Esophagus muscularis mucosa (tissue), 4 donors: Measurements from ENCODE around the gene KCNIP3. TPM values are rescaled to one million over a fixed set of nuclear protein-coding genes. Genes with fewer than 3 reads are reported as not detected.

Experiments
- DNase-seq: peaks from one replicate; pipeline ENCODE4 v3.0.0-alpha.2; 2017; ENCODE audit errors: extremely low spot score
- H3K27ac ChIP-seq, 4 donors: fragments of 200-600 bp; sonication (generic); replicated peaks in 1 of 4; 1 replicate in 3 of 4; 2 replicates in 1 of 4; pipeline ENCODE4 v1.5.1; 2016 to 2019; ENCODE audit warnings: mild to moderate bottlenecking in 1 of 4
- H3K27me3 ChIP-seq, 4 donors: fragments of 200-600 bp; sonication (generic); one replicate each; pipeline versions ENCODE4 v1.5.1 to v1.6.0; 2016 to 2019
- H3K36me3 ChIP-seq, 4 donors: fragments of 200-600 bp; sonication (generic); one replicate each; pipeline ENCODE4 v1.5.1; 2016 to 2019
- H3K4me1 ChIP-seq, 4 donors: fragments of 200-600 bp; sonication (generic); one replicate each; pipeline ENCODE4 v1.5.1; 2016 to 2019
- H3K4me3 ChIP-seq, 4 donors: fragments of 200-600 bp; sonication (generic); 1 replicate in 2 of 4; 2 replicates in 2 of 4; pipeline ENCODE4 v1.5.1; 2016 to 2019; ENCODE audit warnings: mild to moderate bottlenecking in 4 of 4, moderate library complexity in 1 of 4
- H3K9me3 ChIP-seq, 4 donors: fragments of 200-600 bp; sonication (generic); 1 replicate in 3 of 4; 2 replicates in 1 of 4; pipeline ENCODE4 v1.5.1; 2016 to 2019
- EP300 ChIP-seq: sonication (generic); formaldehyde crosslinking; IDR thresholded peaks from one replicate; pipeline ENCODE4 v1.6.1; 2017; ENCODE audit warnings: antibody characterized with exemption
- POLR2A ChIP-seq: fragments of 450-650 bp; IDR thresholded peaks from one replicate; pipeline ENCODE4 v1.6.1; 2017; ENCODE audit warnings: antibody characterized with exemption, moderate library complexity, mild to moderate bottlenecking, low read depth
- POLR2AphosphoS5 ChIP-seq, 2 donors: sonication (generic); formaldehyde crosslinking; IDR thresholded peaks; one replicate each; pipeline ENCODE4 v1.6.1; 2017; ENCODE audit warnings: antibody characterized with exemption in 2 of 2
- WGBS: methylation state at CpG from one replicate; pipeline ENCODE4 v1.1.5; 2018; 5-methylcytosine and 5-hydroxymethylcytosine counted together
- intact Hi-C: fragments of 100-400 bp; cut with DNase I; formaldehyde crosslinking; loops from one replicate; pipeline ENCODE4 v1.15.1; 2023
- total RNA-seq, 4 donors: library from RNA; depleted of rRNA; stranded (reverse); fragments of >200 nt; gene quantifications; one replicate each; pipeline versions ENCODE4 v1.1.0 to v1.2.1, GENCODE V29; 2016
- TF ChIP-seq, protein P1 (sequence below), 3 experiments: fragments of 200-600 bp in 2 of 3; fragments of 450-650 bp in 1 of 3; sonication (generic) in 2 of 3; IDR thresholded peaks; one replicate each; pipeline ENCODE4 v1.5.1; 2017 to 2019; ENCODE audit warnings: antibody characterized with exemption in 3 of 3, mild to moderate bottlenecking in 2 of 3, moderate library complexity in 1 of 3

The KCNIP3 gene
- total RNA-seq, 4 donors from 2014 or later: 15.8 to 29.9 (median 23.0) TPM

DNA sequence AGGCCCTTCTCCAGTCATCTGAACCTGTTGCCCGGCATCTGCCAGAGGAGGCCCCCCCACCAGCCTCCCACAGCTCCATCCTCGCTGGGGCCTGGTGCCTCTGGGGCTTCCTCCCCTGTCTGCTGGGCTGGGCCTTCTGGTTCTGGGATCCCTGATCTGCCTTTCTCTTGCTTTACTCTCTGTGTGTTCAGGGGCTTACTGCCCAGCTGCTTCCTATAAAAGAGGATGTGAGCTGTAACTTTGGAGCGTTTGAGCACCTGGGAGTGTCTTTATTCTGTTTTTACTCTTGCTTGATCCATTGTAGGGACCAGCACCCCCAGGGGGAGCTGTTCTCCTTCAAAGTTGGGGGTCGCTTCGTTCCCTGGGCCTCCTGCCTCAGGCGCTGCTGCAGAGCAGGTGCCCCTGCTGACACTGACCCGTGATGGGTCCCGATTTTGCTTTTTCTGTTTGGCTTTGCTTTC is 82.3 kb downstream of the KCNIP3 start:
- no peak for DNase-seq
- intact Hi-C loops: no loop called here
- Histone ChIP-seq H3K36me3 (peaks cover 0 to 55% (median 10%) of the 10 kb centered on the region in 4 donors), H3K4me1 (peaks cover 0 to 3% (median 2%) of the 10 kb centered on the region in 4 donors), H3K4me3 (no peak overlapping the region), H3K27ac (no peak overlapping the region), H3K27me3 (no peaks in the 10 kb centered on the region), H3K9me3 (no peaks in the 10 kb centered on the region)
- TF ChIP-seq POLR2A: no peak
- TF ChIP-seq EP300: no peak
- TF ChIP-seq, protein P1, sequence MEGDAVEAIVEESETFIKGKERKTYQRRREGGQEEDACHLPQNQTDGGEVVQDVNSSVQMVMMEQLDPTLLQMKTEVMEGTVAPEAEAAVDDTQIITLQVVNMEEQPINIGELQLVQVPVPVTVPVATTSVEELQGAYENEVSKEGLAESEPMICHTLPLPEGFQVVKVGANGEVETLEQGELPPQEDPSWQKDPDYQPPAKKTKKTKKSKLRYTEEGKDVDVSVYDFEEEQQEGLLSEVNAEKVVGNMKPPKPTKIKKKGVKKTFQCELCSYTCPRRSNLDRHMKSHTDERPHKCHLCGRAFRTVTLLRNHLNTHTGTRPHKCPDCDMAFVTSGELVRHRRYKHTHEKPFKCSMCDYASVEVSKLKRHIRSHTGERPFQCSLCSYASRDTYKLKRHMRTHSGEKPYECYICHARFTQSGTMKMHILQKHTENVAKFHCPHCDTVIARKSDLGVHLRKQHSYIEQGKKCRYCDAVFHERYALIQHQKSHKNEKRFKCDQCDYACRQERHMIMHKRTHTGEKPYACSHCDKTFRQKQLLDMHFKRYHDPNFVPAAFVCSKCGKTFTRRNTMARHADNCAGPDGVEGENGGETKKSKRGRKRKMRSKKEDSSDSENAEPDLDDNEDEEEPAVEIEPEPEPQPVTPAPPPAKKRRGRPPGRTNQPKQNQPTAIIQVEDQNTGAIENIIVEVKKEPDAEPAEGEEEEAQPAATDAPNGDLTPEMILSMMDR (IDR thresholded peaks at IDR 0.05): no peak
- no peak for TF ChIP-seq POLR2AphosphoS5 (IDR thresholded peaks at IDR 0.05)
- WGBS: 29% methylated on average over 6 of the region's 8 CpGs

DNA sequence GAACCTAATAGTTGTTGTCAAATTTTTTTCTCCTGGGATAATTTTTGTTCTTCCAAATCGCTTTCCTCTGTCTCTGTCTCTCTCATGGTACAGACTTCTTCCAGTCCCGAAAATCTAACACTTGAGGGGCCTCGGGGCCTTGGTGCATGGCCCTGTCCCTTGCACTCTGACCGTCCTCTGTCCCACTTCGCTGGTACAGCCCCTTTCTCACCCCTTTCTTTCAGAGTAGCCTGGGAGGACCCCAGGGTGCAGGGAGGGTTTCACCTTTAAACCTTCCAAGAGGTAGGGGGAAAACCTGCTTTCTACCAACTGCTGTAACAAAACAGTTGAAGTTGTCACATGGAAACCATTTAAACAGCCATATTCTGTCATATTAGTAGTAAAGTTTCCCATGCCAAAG is 83.1 kb downstream of the KCNIP3 start:
- Histone ChIP-seq H3K36me3 (peaks cover 0 to 47% (median 10%) of the 10 kb centered on the region in 4 donors), H3K27me3 (no peaks in the 10 kb centered on the region), H3K4me1 (peaks cover 0 to 12% (median 6%) of the 10 kb centered on the region in 4 donors), H3K27ac (no peak overlapping the region), H3K4me3 (no peak overlapping the region), H3K9me3 (no peaks in the 10 kb centered on the region)
- 92% methylated on average over 5 of the region's 5 CpGs for WGBS
- TF ChIP-seq POLR2AphosphoS5 (IDR thresholded peaks at IDR 0.05) (no peak), POLR2A (no peak), EP300 (no peak)
- TF ChIP-seq, protein P1 (IDR thresholded peaks at IDR 0.05): no peak
- intact Hi-C loops: no loop called here
- no peak for DNase-seq

DNA sequence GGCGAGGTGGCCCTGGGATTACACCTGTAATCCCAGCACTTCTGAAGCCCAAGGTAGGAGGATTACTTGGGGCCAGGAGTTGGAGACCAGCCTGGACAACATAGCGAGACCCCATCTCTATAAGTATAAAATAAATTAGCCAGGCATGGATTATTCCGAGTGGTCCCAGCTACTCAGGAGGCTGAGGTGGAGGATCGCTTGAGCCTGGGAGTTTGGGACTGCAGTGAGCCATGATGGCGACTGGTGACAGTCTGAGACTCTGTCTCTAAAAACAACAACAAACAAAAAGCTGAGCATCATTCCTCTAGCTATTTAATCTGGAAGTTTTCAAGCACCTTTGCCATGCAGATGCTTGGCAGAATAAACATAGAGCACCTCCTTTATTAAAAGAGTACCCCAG is 83.6 kb downstream of the KCNIP3 start:
- Histone ChIP-seq H3K27ac (no peak overlapping the region), H3K4me1 (peaks cover 0 to 17% (median 8%) of the 10 kb centered on the region in 4 donors), H3K27me3 (no peaks in the 10 kb centered on the region), H3K9me3 (no peaks in the 10 kb centered on the region), H3K36me3 (peaks cover 0 to 42% (median 10%) of the 10 kb centered on the region in 4 donors), H3K4me3 (no peak overlapping the region)
- WGBS: 97% methylated on average over 5 of the region's 5 CpGs
- DNase-seq: no peak
- TF ChIP-seq EP300 (no peak), POLR2A (no peak), POLR2AphosphoS5 (IDR thresholded peaks at IDR 0.05) (no peak)
- TF ChIP-seq, protein P1 (IDR thresholded peaks at IDR 0.05): no peak
- intact Hi-C loops: no loop called here

DNA sequence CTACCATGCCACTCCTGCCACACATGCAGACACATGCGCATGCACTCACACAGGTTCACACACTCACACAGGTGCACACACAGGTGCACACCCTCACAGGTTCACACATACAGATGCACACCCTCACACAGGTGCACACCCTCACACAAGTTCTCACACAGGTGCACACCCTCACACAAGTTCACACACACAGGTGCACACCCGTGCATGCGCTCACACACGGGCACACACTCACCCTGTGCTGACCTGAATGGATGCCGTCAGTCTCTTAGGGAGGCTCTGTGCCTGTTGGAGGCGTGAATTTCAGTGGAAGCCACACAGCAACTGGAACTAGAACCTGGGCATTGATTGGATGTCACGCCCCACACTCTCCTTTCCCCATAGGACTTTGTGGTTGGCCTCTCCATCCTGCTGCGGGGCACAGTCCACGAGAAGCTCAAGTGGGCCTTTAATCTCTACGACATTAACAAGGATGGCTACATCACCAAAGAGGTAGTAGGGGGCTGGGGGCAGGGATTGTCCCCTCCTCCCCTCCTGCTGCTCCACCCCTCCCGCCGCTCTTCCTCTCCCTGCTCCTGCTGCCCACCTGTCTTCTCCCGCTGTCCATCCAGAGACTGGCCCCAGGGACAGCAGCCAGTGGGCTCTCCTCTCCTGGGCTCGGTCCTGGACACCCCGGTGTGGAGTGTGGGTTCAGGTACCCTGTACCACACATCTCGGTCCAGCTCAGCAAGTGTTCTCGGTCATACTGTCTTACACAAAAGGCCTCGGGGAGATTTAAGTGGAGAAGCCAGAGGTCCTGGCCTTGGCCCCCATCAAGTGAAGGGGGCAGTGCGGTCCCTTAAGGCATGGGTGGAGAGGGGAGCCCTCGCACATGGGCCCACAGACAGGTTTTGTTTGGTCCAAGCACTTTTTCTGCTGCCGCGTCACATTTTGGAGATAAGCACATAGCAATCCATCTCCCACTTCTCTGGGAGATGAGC is 84.4 kb downstream of the KCNIP3 start:
- peaks cover 0 to 18% (median 9%) of the 10 kb centered on the region in 4 donors for H3K4me1 ChIP-seq
- H3K27ac ChIP-seq: no peak overlapping the region
- H3K4me3 ChIP-seq: no peak overlapping the region
- no peaks in the 10 kb centered on the region for H3K9me3 ChIP-seq
- no peaks in the 10 kb centered on the region for H3K27me3 ChIP-seq
- intact Hi-C loops: no loop called here
- DNase-seq: no peak
- TF ChIP-seq, protein P1 (IDR thresholded peaks at IDR 0.05): no peak
- TF ChIP-seq EP300 (no peak), POLR2AphosphoS5 (IDR thresholded peaks at IDR 0.05) (no peak), POLR2A (no peak)
- H3K36me3 ChIP-seq: peaks cover 0 to 34% (median 9%) of the 10 kb centered on the region in 4 donors
- WGBS: 91% methylated on average over 16 of the region's 22 CpGs
